OCI-LY1 (cell line): ENCODE data around the gene CDH9.

ENCODE experiments used
- EZH2 ChIP-seq: fragments of 200-600 bp; sonication (generic), shearing (Covaris generic); IDR thresholded peaks from 2 replicates; pipeline ENCODE4 v1.8.0; 2017; ENCODE audit warnings: borderline replicate concordance, mixed run types, mild to moderate bottlenecking, antibody characterized with exemption, low read length, moderate library complexity, mixed read lengths
- TF ChIP-seq, protein P1 (sequence below): fragments of 200-600 bp; sonication (generic), shearing (Covaris generic); IDR thresholded peaks from 2 replicates; pipeline ENCODE4 v1.5.1; 2017; ENCODE audit warnings: mild to moderate bottlenecking, antibody characterized with exemption, low read length, moderate library complexity, mixed read lengths

- TF ChIP-seq, protein P1, sequence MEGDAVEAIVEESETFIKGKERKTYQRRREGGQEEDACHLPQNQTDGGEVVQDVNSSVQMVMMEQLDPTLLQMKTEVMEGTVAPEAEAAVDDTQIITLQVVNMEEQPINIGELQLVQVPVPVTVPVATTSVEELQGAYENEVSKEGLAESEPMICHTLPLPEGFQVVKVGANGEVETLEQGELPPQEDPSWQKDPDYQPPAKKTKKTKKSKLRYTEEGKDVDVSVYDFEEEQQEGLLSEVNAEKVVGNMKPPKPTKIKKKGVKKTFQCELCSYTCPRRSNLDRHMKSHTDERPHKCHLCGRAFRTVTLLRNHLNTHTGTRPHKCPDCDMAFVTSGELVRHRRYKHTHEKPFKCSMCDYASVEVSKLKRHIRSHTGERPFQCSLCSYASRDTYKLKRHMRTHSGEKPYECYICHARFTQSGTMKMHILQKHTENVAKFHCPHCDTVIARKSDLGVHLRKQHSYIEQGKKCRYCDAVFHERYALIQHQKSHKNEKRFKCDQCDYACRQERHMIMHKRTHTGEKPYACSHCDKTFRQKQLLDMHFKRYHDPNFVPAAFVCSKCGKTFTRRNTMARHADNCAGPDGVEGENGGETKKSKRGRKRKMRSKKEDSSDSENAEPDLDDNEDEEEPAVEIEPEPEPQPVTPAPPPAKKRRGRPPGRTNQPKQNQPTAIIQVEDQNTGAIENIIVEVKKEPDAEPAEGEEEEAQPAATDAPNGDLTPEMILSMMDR = no peak
- no peak for TF ChIP-seq EZH2
Measured at GRCh38 chr5:27034565-27034964, 3.8 kb downstream of the CDH9 start.
